NCI-H1048 (cell line): ENCODE data around the gene APOA1.
"Not testable (repeated sequence)": the region's sequence is repeated elsewhere in the genome, so short reads cannot be mapped to it uniquely, and the experiment has no call there.

Experiments
- DNase-seq: peaks from one replicate; lab custom pipeline; 2025; lab: John Stamatoyannopoulos, UW

APOA1 gene

DNA sequence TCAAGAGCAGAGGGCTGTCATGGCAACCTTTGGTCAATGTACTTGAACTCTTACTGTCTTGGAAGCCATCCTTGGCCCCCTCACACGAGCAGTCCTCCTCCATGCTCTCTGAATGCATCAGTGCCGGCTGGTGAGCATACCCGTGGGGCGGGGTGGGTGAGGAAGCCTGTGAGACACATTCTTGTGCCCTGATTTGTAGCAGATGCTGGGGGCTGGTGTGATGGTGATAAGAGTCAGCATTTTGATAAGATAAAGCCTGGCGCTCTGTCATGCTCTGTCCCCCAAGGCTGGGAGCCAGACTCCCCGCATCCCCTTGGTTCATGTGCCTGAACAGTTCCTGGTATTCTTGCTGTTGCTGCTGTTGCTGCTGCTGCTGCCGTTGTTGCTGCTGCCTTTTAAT, 20.5 kb upstream of the APOA1 start:
- no peak for DNase-seq

DNA sequence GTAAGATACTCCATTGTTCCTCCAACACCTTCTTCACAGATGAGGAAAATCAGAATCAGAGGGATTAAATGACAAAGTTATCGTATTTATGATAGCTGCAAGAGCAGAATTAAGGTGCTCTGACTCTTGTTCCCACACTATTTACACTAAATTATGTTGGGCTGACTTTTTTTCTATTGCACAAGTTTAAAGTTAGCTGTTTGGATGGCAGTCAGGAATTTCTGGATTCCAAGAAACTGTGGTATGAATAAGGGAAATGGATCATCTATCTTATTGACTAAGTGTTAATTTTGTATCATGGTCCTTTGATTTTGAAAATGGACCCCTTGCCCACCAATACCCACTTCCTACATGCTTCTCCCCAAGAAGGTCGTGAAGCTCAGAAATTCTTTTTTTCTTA, 19.9 kb upstream of the APOA1 start:
- no peak for DNase-seq

DNA sequence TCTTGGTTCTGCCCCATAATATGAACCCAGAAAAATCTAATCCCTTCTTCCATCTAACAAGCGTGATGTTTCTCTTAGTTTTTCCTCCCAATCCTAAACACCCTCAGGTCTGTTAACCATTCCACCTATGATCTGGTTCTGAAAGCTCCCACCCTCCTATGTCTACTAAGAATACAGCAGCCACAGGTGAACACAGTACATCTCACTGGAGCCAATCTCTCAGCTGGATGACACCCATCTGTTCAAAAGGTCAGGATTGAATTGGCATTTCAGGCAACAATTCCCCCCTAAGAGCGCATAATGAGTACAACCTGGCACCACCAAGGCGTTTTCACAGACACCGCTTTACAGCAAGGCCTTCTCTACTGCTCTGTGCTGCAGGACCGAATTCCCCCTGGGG, 19.0 kb upstream of the APOA1 start:
- no peak for DNase-seq

DNA sequence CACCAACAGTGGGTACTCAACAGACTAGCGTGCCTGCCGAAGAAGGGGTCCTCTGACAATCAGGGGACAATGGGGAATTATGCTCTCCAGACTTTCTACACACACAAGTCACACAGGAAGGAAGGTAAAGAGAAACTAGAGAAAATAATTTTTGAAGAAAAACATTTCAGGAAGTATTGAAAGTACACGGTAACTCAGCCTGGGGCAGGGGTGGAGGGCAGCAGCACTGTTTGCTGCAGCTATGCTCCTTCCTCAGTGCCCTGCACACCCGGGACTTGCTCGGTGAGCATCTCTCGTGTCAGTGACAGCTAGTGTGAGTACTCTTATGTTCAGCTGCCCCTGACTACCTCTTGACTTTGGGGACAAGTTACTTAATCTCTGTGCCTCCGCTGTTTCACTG, 18.0 kb upstream of the APOA1 start:
- no peak for DNase-seq

DNA sequence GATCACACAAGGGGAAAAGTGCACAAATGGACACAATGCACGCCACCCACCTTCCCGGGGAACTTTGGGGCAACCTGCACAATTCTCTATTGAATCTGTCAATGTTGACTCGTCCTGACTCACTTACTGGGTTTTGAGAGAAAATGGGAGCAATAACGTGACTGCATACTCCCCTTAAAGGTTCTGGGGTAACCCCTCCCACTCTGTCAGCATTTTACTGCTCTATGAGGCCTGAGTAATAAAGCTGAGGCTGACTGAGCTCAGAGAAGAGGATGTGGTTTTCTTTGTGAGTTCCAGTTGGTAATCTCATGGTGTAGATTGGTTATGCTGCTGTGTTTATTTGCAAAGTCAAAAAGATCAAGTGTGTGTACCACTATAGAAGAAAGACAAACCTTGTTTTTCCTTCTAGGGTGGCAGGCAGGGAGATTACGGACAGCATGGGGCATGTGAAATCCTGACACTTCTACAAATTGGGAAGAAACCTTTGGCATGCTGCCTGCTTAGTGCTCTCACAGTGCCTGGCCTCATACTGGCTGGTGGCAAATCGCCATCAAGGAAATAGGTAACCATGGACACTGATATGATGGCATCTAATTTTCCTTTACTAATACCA, 16.1 kb upstream of the APOA1 start:
- DNase-seq: no peak

DNA sequence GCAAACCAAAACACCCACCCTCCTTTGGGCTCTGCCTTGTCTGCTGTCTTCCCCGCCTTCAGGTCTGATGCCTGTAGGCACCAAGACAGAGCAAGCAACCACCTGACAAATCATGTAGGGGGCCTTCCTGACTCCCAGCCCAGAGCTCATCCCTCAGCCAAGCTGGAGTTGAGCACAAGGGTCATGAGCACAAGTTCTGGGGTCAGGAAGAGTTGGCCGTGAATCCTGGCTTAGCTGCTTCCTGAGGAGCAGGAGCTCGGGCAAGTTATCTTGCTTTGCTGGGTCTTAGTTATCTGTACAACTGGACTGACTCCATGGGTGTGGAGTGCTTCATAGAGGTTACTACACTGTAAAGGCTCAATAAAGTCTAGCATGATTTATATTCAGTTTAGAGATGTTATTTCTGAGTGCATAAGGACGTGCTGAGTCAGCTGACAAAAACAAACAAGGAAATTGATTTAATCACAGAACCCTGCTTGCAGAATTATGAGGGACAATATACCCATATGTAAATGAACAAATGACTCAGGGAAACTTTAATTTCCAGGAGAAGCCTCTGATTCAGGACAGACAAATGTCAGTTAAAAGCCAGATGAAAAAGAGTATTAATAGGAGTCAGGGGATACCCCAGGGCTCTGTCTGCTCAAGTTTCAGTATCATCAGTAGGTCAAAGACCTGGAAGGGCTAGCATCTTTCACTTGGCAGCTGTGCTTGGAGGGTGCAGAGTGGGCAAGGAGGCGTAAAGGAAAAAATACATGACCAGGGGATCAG, 15.0 kb upstream of the APOA1 start:
- DNase-seq: no peak

DNA sequence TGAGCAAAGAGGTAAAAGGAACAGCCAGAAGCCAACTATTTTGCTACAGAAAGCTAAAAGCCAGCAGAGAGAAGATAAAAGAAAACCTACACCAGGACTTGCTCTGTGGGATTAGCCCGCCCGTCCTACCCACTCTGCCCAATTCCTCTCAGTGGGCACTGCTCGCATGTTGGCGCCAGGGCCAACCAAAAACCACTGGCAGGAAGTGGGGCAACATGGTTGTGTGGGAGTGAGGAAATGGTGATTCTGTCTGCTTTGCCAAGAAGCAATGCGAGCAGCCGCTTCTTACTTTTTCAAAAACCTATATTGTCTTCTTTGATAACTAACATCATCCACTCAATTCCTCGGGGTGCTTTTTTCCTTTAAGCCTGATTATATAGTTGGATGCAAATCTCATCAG, 14.2 kb upstream of the APOA1 start:
- no peak for DNase-seq

DNA sequence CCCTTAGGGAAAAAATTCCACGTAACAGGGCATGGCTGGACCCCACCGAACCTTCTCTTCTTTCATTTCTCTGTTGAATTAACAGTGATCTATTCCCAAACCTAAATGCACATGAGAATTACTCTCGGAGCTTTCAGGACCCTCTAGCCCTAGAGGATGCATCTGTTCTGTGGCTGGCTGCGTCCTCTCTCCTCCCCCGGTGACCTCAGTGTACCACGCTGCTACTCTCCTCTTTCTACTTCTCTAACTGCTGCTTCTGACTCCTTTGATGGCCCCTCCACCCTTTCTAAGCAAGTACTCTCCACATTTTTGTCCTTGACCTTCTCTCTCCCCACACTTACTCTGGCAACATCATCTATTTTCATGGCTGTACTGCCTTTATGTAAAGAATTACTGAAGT, 12.1 kb upstream of the APOA1 start:
- no peak for DNase-seq

DNA sequence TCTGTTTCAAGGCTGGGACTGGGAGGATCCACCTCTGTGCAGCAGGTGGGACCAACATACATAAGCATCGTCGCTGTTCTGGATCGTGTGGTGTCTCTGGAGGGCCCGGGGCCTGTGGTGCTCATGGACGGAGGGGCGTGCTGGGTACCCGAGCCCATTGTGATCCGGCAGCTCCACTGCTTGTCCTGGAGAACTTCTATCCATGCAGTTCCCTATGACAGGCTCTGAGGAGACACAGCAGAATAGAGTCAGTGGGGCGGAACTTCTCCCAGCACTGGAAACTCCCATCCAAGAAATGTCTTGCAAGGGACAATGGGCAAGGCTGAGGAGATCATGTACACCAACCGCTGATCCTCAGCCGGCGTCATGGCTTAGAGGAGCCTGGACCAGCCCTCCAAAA, 11.6 kb upstream of the APOA1 start:
- DNase-seq: no peak

DNA sequence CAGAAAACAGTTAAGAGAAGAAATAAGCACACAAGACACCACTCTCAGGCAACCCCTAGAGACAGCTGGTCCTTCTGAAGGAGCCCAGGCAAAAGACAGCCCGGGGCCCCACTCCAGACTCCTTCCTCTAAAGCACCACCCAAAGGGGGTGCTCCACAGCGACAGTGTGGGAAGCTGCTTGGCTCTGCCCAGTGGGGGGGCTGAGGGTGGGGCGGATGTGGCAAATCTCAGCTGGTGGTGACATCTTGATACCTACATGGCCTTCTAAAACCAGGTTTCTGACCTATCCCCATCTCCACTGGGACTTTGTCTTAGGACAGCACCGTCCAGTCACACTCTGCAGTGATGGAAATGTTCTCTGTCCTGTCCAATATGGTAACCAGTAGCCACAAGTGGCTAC, 10.2 kb upstream of the APOA1 start:
- no peak for DNase-seq

DNA sequence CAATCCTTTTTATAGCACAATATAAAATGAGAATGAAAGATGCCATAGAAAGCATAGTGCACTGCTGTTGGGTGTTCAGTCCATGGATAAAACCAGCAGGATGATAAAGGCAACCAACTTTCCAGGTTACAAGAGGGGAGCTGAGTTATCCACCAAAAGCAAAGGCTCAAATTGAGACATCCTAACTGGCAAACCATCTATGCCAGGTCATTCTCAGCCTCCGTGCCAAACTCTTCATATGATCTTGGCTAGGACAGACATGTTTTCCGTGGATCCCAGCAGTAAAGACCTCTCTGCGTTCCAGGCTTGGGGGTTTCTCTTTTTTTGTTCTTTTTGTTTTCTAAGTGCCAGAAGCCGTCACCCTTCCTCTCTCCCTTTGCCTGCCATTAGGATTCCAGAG, 7.3 kb upstream of the APOA1 start:
- no peak for DNase-seq

DNA sequence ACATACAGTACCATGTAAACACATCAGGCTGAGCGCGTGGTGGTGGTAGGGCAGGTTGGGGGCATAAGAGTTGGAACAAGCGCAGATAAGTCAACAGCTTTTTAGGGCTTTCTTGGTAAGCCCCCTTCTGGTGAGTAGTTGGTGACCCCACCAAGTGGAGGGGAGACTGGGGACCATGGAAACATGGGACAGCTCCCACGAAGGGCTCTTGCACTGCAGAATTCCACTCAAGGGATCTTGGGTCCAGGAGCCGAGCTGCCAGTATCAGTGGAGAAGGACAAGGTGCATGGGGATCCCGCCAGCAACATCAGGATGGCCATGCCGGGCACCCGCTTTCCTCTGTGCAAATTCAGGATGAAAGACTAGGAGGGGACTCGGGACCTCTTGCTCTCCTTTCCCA, 6.2 kb upstream of the APOA1 start:
- no peak for DNase-seq

DNA sequence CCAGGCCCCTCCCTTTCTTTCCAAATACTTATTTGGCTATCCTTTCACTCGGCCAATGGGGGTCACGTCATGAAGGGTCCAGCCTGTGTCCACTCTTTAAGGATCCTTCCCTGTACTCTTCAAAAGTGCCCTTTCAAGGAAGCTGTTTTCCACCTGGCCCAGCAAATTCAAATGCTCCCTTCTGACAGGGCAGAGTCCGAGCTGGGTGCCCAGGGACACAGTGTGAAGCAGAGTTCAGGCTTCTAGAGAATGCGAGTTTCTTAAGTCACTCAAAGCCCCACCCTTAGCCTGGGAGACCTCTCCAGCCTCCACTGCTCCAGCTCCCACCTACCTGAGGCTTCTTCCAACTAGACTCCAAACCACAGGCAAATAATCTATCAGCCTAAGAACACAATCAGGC, 5.5 kb upstream of the APOA1 start:
- no peak for DNase-seq

DNA sequence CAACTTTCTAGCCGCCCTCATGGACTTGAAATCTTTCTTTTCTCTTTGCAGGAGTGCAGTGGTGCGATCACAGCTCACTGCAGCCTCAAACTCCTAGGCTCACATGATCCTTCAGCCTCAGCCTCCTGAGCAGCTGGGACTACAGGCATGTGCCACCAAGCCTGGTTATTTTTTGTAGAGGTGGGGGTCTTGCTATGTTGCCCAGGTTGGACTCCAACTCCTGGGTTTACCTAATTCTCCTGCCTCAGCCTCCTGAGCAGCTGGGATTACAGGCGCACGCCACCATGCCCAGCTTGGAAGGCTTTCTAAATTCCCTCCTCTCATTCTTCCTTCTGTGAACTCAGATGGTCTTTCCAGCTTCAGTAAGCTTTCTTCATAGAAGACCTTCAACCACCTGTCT, 4.7 kb upstream of the APOA1 start:
- no peak for DNase-seq

DNA sequence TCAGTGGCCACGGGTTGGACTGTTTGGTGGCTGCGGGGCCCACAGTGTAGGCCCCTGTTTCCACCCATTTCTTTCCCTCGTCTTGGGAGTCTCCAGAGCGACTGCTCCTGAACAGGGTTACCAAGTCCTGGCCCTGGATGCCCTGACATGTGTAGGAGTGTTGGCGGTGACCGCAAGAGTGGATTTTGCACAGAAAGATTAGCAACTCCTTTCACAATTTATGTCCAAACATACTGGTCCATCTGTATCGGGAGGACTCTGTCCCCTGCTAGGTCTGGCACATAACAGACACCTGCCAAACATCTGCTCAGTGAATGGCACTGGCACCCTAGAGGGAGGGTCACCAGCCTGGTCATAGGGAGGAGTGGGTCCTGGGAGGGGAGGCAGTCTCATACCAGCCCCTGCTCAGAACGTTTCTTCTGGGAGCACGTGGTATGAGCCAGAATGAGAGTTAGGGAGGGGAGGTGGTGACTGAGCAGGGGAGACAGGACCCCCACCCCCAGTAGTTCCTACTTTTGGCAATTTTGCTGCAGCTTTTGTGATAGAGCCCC, 3.4 kb upstream of the APOA1 start:
- no peak for DNase-seq

DNA sequence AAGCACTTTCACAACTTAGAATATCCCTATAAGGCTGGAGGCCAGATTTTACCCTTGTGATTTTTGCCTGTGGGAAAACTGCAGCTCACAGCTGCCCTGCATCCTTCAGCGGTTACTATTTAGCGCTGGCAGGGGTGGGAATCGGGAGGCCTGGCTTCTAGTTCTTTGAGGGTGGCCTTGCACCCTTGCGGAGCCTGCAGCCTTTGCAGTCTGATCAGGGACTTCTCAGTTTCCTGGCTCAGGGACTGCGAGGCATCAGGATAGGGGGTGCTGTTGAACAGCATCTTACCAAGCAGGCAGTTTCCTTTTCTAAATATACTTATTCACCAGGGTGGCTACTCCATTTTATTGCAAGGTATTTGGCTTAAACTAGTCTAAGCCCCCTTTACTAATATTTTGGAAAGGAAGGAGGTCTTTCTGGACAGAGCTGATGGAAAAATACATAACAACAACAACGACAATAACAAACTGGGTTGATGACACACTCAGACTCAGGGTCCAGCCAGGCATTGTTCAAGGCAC, 2.9 kb upstream of the APOA1 start:
- no peak for DNase-seq

DNA sequence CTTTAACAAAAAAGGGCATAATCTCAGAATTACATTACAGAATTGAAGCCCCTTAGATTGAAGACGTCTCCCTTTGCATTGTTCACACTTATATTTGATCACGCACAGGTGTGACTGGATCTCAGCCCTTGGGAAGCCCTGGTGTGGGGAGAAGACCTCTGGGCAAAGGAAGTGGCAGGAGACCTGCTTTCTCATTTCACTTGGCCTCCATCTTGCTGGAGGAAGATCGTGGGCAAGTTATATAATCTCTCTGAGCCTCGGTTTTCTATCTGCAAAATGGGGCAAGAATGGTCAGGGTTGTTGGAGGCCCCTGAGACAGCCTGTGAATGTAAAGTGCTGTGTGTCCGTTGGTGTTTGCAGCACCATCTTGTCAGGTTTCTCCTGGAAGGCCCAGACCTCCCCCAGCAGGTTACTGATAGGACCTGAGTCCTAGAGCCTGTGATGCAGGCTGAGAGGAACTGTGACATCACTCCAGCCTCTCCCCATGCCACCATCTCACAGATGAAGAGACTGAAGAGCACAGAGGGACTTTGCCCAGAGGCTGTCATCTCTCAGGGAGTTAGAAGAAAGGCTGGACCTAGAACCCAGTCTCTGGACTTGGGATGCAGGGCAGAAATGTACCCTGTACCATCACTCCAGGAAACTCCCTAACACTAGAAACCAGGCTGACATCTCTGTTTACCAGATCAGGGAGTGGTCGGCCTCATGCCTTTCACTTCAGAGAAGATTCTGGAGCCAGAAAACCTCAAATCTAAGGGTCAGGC, 1.1 kb upstream of the APOA1 start:
- no peak for DNase-seq

DNA sequence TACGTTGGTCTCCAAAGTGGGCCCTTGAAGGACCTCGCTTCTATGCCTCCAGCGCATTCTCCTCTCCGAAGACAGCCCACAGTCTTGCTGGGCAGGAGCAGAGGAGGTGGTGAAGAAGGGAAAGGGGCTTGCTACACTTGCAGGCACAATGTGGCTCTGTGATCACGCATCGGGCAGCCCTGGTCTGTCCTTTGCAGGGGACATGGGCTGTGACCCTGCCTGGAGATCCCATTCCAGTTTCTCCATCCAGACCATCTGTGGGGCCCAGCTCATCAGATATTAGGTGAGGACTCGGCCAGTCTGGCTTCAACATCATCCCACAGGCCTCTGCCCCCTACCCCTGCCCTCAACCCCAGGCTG, 810 bp downstream of the APOA1 start:
- DNase-seq: no peak

DNA sequence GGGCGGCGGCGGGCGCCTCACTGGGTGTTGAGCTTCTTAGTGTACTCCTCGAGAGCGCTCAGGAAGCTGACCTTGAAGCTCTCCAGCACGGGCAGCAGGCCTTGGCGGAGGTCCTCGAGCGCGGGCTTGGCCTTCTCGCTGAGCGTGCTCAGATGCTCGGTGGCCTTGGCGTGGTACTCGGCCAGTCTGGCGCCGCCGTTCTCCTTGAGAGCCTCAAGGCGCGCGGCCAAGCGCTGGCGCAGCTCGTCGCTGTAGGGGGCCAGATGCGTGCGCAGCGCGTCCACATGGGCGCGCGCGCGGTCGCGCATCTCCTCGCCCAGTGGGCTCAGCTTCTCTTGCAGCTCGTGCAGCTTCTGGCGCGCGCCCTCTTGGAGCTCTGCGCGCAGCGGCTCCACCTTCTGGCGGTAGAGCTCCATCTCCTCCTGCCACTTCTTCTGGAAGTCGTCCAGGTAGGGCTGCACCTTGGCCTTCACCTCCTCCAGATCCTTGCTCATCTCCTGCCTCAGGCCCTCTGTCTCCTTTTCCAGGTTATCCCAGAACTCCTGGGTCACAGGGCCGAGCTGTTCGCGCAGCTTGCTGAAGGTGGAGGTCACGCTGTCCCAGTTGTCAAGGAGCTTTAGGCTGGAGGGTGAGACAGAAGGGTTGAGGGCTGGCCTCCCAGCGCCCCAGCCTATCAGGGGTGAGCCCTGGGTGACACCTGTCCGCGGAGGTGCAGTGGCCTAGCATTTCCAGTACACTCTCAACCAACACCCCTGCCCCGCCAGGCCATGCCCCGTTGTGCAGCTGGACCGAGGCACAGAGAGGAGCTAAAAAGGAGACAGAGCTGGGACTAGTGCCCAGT, 1.4 kb downstream of the APOA1 start:
- DNase-seq: peak; percentile 69

DNA sequence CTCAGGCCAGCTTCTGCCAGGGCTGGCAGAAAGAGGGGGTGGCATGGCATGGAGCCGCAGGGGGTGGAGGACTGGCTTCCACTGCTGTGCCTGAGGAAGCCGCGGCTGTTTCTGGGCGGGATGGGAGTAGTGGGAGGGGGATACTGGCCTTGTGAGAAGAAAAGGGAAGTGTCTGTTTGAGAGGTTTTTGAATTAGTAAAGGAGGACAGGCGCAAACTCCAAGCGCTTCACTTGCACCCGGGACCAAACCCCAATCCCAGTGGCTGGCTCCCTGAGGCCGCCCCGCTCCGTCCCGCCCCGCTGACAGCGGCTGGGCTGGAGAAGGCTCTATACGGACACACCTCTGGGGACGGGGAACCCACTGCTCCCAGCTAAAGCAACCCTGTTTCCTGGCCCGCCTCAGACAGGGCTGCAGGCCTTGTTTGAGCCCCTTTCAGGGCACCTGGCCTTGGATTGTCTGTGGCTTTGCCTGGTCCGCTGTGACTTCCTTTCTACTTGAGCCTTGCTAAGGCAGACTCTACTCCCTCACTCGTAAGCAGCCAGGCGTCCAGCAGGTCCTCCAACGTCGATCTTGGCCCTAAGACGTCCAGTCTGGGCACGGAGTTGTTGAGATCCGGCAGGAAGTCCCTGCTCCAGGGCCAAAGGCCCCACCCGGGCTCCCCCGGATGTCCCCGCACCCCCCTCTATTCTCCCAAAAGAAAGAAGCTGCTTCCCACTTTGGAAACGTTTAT, 2.2 kb downstream of the APOA1 start:
- no peak for DNase-seq

DNA sequence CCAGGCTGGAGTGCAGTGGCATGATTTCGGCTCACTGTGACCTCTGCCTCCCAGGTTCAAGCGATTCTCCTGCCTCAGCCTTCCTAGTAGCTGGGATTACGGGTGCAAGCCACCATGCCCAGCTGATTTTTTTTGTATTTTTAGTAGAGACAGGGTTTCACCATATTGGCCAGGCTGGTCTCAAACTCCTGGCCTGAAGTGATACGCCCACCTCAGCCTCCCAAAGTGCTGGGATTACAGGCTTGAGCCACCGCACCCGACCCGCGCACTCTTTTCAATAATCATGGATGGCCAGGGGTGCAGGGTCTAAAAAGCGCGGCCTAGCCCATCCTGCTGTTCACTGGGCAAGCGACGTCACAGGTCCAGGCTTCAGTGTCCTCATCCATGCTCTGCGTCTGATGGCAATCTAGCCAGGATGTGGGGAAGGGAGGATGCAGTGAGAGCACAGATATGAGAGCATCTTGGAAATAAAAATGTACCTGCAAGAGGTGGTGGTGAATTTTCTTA, 2.8 kb downstream of the APOA1 start:
- not testable (repeated sequence) for DNase-seq
